ENCODE measurements around the gene PSMA7.

Gene PSMA7

DNA sequence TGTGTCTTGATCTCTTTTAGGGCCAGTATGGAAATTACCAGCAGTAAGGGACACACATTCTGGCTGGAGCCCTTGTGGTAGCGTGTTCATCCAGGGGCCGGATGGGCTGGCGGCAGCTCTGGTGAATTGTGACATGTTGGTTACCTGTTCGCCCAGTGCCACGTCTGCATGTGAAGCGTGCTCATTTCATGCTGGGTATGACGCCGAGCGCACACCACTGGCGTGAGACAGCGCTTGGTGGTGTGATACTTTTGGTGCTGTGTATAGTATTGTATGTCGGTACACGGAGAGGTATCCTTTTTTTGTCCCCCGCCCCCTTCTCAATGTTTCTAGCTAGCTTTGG, 35.9 kb upstream of the PSMA7 start:
- Histone ChIP-seq H3K4me1 (ENCODE audit: control insufficient read depth in 1 of 2, insufficient read depth in 2 of 2, low read length in 2 of 2) (peaks cover 0 to 10% of the 10 kb centered on the region in 2 donors), H3K27ac (ENCODE audit: low read length) (no peak overlapping the region), H3K36me3 (ENCODE audit: control insufficient read depth in 1 of 2, insufficient read depth in 2 of 2, low read length in 2 of 2) (peaks cover 0 to 34% of the 10 kb centered on the region in 2 donors), H3K9me3 (ENCODE audit: control insufficient read depth in 1 of 2, low read length in 2 of 2) (no peaks in the 10 kb centered on the region), H3K4me3 (ENCODE audit: low read depth in 1 of 2, low read length in 2 of 2) (no peak overlapping the region), H3K27me3 (ENCODE audit: low read depth, low read length) (no peaks in the 10 kb centered on the region)

DNA sequence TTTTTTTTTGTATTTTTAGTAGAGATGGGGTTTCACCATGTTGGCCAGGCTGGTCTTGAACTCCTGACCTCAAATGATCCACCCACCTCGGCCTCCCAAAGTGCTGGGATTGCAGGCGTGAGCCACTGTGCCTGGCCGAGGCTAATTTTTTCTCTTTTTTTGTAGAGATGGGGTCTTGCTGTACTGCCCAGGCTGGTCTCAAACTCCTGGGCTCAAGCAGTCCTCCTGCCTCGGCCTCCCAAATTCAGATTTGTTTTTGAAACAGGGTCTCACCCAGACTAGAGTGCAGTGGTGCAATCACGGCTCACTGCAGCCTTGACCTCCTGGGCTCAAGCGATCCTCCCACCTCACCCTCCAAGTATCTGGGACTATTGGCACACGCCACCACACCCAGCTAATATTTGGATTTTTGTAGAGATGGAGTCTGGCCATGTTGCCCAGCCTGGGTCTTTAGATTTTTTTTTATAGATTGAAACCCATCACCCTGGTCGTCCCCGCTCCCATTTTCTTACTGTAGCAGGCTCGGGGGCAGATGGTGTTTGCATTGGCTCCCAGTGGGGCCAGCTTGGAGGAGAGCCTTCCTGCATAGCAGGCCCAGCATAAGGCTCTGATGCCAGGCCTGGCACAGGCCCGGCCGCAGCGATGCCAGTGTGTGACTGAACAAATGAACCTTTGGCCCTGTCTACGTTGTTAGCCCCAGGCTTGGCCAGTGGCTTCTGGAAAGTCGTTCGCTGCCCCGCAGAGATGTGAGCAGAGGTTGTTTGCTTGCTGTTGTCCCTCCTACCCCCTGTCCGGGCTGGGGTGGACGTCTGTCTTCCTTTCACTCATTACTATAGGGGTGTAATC, 35.3 kb upstream of the PSMA7 start:
- Histone ChIP-seq H3K27ac (ENCODE audit: low read length) (no peak overlapping the region), H3K4me1 (ENCODE audit: control insufficient read depth in 1 of 2, insufficient read depth in 2 of 2, low read length in 2 of 2) (peaks cover 0 to 4% of the 10 kb centered on the region in 2 donors), H3K27me3 (ENCODE audit: low read depth, low read length) (no peaks in the 10 kb centered on the region), H3K9me3 (ENCODE audit: control insufficient read depth in 1 of 2, low read length in 2 of 2) (no peaks in the 10 kb centered on the region), H3K4me3 (ENCODE audit: low read depth in 1 of 2, low read length in 2 of 2) (no peak overlapping the region), H3K36me3 (ENCODE audit: control insufficient read depth in 1 of 2, insufficient read depth in 2 of 2, low read length in 2 of 2) (peaks cover 0 to 37% of the 10 kb centered on the region in 2 donors)

GRCh38 chr20:62177307-62177706, 34.1 kb upstream of the PSMA7 start:
- Histone ChIP-seq H3K4me1 (ENCODE audit: control insufficient read depth in 1 of 2, insufficient read depth in 2 of 2, low read length in 2 of 2) (no peaks in the 10 kb centered on the region), H3K36me3 (ENCODE audit: control insufficient read depth in 1 of 2, insufficient read depth in 2 of 2, low read length in 2 of 2) (peaks cover 3 to 45% of the 10 kb centered on the region in 2 donors)

GRCh38 chr20:62176866-62177265, 33.7 kb upstream of the PSMA7 start:
- H3K36me3 ChIP-seq (ENCODE audit: control insufficient read depth in 1 of 2, insufficient read depth in 2 of 2, low read length in 2 of 2), result peaks cover 3 to 45% of the 10 kb centered on the region in 2 donors
- no peaks in the 10 kb centered on the region for H3K4me1 ChIP-seq (ENCODE audit: control insufficient read depth in 1 of 2, insufficient read depth in 2 of 2, low read length in 2 of 2)

More at GRCh38 chr20:62177307-62177706, 34.1 kb upstream of the PSMA7 start:
- H3K27ac ChIP-seq (ENCODE audit: low read length), result no peak overlapping the region
- H3K9me3 ChIP-seq (ENCODE audit: control insufficient read depth in 1 of 2, low read length in 2 of 2), result no peaks in the 10 kb centered on the region
- H3K4me3 ChIP-seq (ENCODE audit: low read depth in 1 of 2, low read length in 2 of 2), result no peak overlapping the region
- no peaks in the 10 kb centered on the region for H3K27me3 ChIP-seq (ENCODE audit: low read depth, low read length)

DNA sequence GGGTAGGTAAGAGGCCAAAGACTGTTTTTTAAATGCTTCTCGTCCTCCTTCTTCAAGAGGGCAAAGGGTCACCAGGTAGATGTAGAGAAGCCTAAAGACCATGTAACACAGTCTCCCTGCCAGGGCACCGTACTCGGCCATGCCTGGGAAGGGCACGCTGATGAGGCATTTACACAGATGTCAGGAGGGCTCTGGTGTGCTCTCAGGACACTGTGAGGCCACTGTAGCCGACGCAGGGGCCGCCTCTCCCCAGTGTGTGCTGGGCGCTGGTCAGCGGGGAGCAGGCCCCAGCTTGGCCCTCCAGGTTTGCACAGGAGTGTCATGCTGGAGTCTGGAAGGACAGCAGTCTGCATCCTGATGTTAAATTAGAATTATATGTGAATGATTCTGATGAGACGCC, 32.5 kb upstream of the PSMA7 start:
- Histone ChIP-seq H3K27ac (ENCODE audit: low read length) (no peak overlapping the region), H3K36me3 (ENCODE audit: control insufficient read depth in 1 of 2, insufficient read depth in 2 of 2, low read length in 2 of 2) (peaks cover 3 to 45% of the 10 kb centered on the region in 2 donors), H3K27me3 (ENCODE audit: low read depth, low read length) (no peaks in the 10 kb centered on the region), H3K9me3 (ENCODE audit: control insufficient read depth in 1 of 2, low read length in 2 of 2) (no peaks in the 10 kb centered on the region), H3K4me3 (ENCODE audit: low read depth in 1 of 2, low read length in 2 of 2) (no peak overlapping the region), H3K4me1 (ENCODE audit: control insufficient read depth in 1 of 2, insufficient read depth in 2 of 2, low read length in 2 of 2) (no peaks in the 10 kb centered on the region)

More at GRCh38 chr20:62176866-62177265, 33.7 kb upstream of the PSMA7 start:
- no peak overlapping the region for H3K4me3 ChIP-seq (ENCODE audit: low read depth in 1 of 2, low read length in 2 of 2)
- H3K27me3 ChIP-seq (ENCODE audit: low read depth, low read length), result no peaks in the 10 kb centered on the region
- no peaks in the 10 kb centered on the region for H3K9me3 ChIP-seq (ENCODE audit: control insufficient read depth in 1 of 2, low read length in 2 of 2)
- H3K27ac ChIP-seq (ENCODE audit: low read length), result no peak overlapping the region

- H3K4me3 ChIP-seq (ENCODE audit: low read depth in 1 of 2, low read length in 2 of 2), result no peak overlapping the region
- no peak overlapping the region for H3K27ac ChIP-seq (ENCODE audit: low read length)
- no peaks in the 10 kb centered on the region for H3K4me1 ChIP-seq (ENCODE audit: control insufficient read depth in 1 of 2, insufficient read depth in 2 of 2, low read length in 2 of 2)
- H3K36me3 ChIP-seq (ENCODE audit: control insufficient read depth in 1 of 2, insufficient read depth in 2 of 2, low read length in 2 of 2), result peaks cover 3 to 45% of the 10 kb centered on the region in 2 donors
- H3K9me3 ChIP-seq (ENCODE audit: control insufficient read depth in 1 of 2, low read length in 2 of 2), result no peaks in the 10 kb centered on the region
- no peaks in the 10 kb centered on the region for H3K27me3 ChIP-seq (ENCODE audit: low read depth, low read length)
Measured at GRCh38 chr20:62174870-62175624, 31.9 kb upstream of the PSMA7 start.

- Histone ChIP-seq H3K36me3 (ENCODE audit: control insufficient read depth in 1 of 2, insufficient read depth in 2 of 2, low read length in 2 of 2) (peaks cover 3 to 49% of the 10 kb centered on the region in 2 donors), H3K27ac (ENCODE audit: low read length) (no peak overlapping the region), H3K27me3 (ENCODE audit: low read depth, low read length) (no peaks in the 10 kb centered on the region), H3K4me1 (ENCODE audit: control insufficient read depth in 1 of 2, insufficient read depth in 2 of 2, low read length in 2 of 2) (no peaks in the 10 kb centered on the region), H3K9me3 (ENCODE audit: control insufficient read depth in 1 of 2, low read length in 2 of 2) (no peaks in the 10 kb centered on the region), H3K4me3 (ENCODE audit: low read depth in 1 of 2, low read length in 2 of 2) (no peak overlapping the region)
Measured at GRCh38 chr20:62174021-62174804, 31.0 kb upstream of the PSMA7 start.

DNA sequence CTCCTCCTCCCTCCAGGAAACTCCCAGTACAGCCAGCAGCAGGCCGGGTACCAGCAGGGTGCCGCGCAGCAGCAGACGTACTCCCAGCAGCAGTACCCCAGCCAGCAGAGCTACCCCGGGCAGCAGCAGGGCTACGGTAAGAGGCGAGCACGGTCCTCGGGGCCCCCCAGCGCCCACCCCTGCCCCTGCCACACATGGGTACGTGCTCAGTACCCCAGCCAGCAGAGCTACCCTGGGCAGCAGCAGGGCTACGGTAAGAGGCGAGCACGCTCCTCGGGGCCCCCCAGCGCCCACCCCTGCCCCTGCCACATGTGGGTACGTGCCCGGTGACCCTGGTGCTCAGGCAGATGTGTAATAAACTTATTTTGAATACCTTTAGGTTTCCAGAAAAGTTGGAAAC, 29.5 kb upstream of the PSMA7 start:
- peaks cover 6 to 50% of the 10 kb centered on the region in 2 donors for H3K36me3 ChIP-seq (ENCODE audit: control insufficient read depth in 1 of 2, insufficient read depth in 2 of 2, low read length in 2 of 2)
- H3K27me3 ChIP-seq (ENCODE audit: low read depth, low read length), result no peaks in the 10 kb centered on the region

GRCh38 chr20:62171245-62171644, 28.1 kb upstream of the PSMA7 start:
- Histone ChIP-seq H3K27ac (ENCODE audit: low read length) (no peak overlapping the region), H3K4me1 (ENCODE audit: control insufficient read depth in 1 of 2, insufficient read depth in 2 of 2, low read length in 2 of 2) (no peaks in the 10 kb centered on the region), H3K36me3 (ENCODE audit: control insufficient read depth in 1 of 2, insufficient read depth in 2 of 2, low read length in 2 of 2) (peaks cover 8 to 53% of the 10 kb centered on the region in 2 donors)

More for the DNA sequence above, 29.5 kb upstream of the PSMA7 start:
- no peak overlapping the region for H3K27ac ChIP-seq (ENCODE audit: low read length)
- H3K4me1 ChIP-seq (ENCODE audit: control insufficient read depth in 1 of 2, insufficient read depth in 2 of 2, low read length in 2 of 2), result no peaks in the 10 kb centered on the region
- H3K9me3 ChIP-seq (ENCODE audit: control insufficient read depth in 1 of 2, low read length in 2 of 2), result no peaks in the 10 kb centered on the region
- H3K4me3 ChIP-seq (ENCODE audit: low read depth in 1 of 2, low read length in 2 of 2), result no peak overlapping the region

GRCh38 chr20:62170536-62170935, 27.3 kb upstream of the PSMA7 start:
- H3K27ac ChIP-seq (ENCODE audit: low read length), result no peak overlapping the region
- H3K4me3 ChIP-seq (ENCODE audit: low read depth in 1 of 2, low read length in 2 of 2), result no peak overlapping the region
- H3K4me1 ChIP-seq (ENCODE audit: control insufficient read depth in 1 of 2, insufficient read depth in 2 of 2, low read length in 2 of 2), result no peaks in the 10 kb centered on the region
- H3K36me3 ChIP-seq (ENCODE audit: control insufficient read depth in 1 of 2, insufficient read depth in 2 of 2, low read length in 2 of 2), result peaks cover 12 to 53% of the 10 kb centered on the region in 2 donors
- no peaks in the 10 kb centered on the region for H3K27me3 ChIP-seq (ENCODE audit: low read depth, low read length)
- H3K9me3 ChIP-seq (ENCODE audit: control insufficient read depth in 1 of 2, low read length in 2 of 2), result no peaks in the 10 kb centered on the region

More at GRCh38 chr20:62171245-62171644, 28.1 kb upstream of the PSMA7 start:
- H3K4me3 ChIP-seq (ENCODE audit: low read depth in 1 of 2, low read length in 2 of 2), result no peak overlapping the region
- H3K27me3 ChIP-seq (ENCODE audit: low read depth, low read length), result no peaks in the 10 kb centered on the region
- no peaks in the 10 kb centered on the region for H3K9me3 ChIP-seq (ENCODE audit: control insufficient read depth in 1 of 2, low read length in 2 of 2)

Measured in muscle layer of duodenum (tissue), 2 donors.